ENCODE results near the gene CD163L1.
A peak's percentile ranks its signal among the peaks of the same experiment; 100 is the strongest.

Gene CD163L1

GRCh38 chr12:7444076-7444475, at the start of gene CD163L1:
Gene CD163L1, minus strand, starts transcription at chr12:7444153. Its CDS starts 26 bp downstream, at chr12:7444127.
- H3K27ac Mint-ChIP-seq: no peak within 1 kb of the TSS
- H3K9me3 Mint-ChIP-seq: peaks cover 12% of the 10 kb centered on the region
- H3K27me3 Mint-ChIP-seq (ENCODE audit: low read depth, poor library complexity): peaks cover 23% of the 10 kb centered on the region
- H3K4me1 Mint-ChIP-seq: peaks cover 5% of the 10 kb centered on the region
- DNase-seq: no peak
- TF ChIP-seq CTCF (IDR thresholded peaks at IDR 0.05): no peak
- H3K36me3 Mint-ChIP-seq (ENCODE audit: low read depth): peaks cover 9% of the 10 kb centered on the region
- no peak within 1 kb of the TSS for H3K4me3 Mint-ChIP-seq

GRCh38 chr12:7493006-7493405, 49.1 kb upstream of the CD163L1 start:
- H3K27me3 Mint-ChIP-seq (ENCODE audit: low read depth, poor library complexity): no peaks in the 10 kb centered on the region
- peaks cover 4% of the 10 kb centered on the region for H3K9me3 Mint-ChIP-seq
- no peaks in the 10 kb centered on the region for H3K36me3 Mint-ChIP-seq (ENCODE audit: low read depth)
- no peak overlapping the region for H3K27ac Mint-ChIP-seq
- H3K4me3 Mint-ChIP-seq: no peak overlapping the region
- no peaks in the 10 kb centered on the region for H3K4me1 Mint-ChIP-seq
- no peak for DNase-seq
- no peak for TF ChIP-seq CTCF (IDR thresholded peaks at IDR 0.05)

- no peak for TF ChIP-seq CTCF (IDR thresholded peaks at IDR 0.05)
- Mint-ChIP-seq H3K4me3 (no peak overlapping the region), H3K27ac (no peak overlapping the region), H3K36me3 (ENCODE audit: low read depth) (no peaks in the 10 kb centered on the region), H3K27me3 (ENCODE audit: low read depth, poor library complexity) (peaks cover 9% of the 10 kb centered on the region), H3K9me3 (no peaks in the 10 kb centered on the region), H3K4me1 (no peaks in the 10 kb centered on the region)
- DNase-seq: no peak
Observed at GRCh38 chr12:7486512-7486911, 42.6 kb upstream of the CD163L1 start.

- H3K27ac Mint-ChIP-seq: no peak overlapping the region
- DNase-seq: no peak
- H3K4me3 Mint-ChIP-seq: no peak overlapping the region
- no peaks in the 10 kb centered on the region for H3K9me3 Mint-ChIP-seq
- TF ChIP-seq CTCF (IDR thresholded peaks at IDR 0.05): no peak
- peaks cover 9% of the 10 kb centered on the region for H3K27me3 Mint-ChIP-seq (ENCODE audit: low read depth, poor library complexity)
- no peaks in the 10 kb centered on the region for H3K4me1 Mint-ChIP-seq
- H3K36me3 Mint-ChIP-seq (ENCODE audit: low read depth): no peaks in the 10 kb centered on the region
Observed at GRCh38 chr12:7485095-7485494, 41.1 kb upstream of the CD163L1 start.

GRCh38 chr12:7483343-7483742, 39.4 kb upstream of the CD163L1 start:
- DNase-seq: no peak
- H3K4me3 Mint-ChIP-seq: no peak overlapping the region
- no peaks in the 10 kb centered on the region for H3K4me1 Mint-ChIP-seq
- TF ChIP-seq CTCF (IDR thresholded peaks at IDR 0.05): no peak
- H3K9me3 Mint-ChIP-seq: no peaks in the 10 kb centered on the region
- peaks cover 9% of the 10 kb centered on the region for H3K27me3 Mint-ChIP-seq (ENCODE audit: low read depth, poor library complexity)
- peak overlapping the region; percentile 56 for H3K27ac Mint-ChIP-seq
- no peaks in the 10 kb centered on the region for H3K36me3 Mint-ChIP-seq (ENCODE audit: low read depth)

- no peak overlapping the region for H3K27ac Mint-ChIP-seq
- H3K36me3 Mint-ChIP-seq (ENCODE audit: low read depth): no peaks in the 10 kb centered on the region
- peaks cover under 1% of the 10 kb centered on the region for H3K9me3 Mint-ChIP-seq
- TF ChIP-seq CTCF (IDR thresholded peaks at IDR 0.05): no peak
- DNase-seq: no peak
- no peaks in the 10 kb centered on the region for H3K4me1 Mint-ChIP-seq
- peaks cover 2% of the 10 kb centered on the region for H3K27me3 Mint-ChIP-seq (ENCODE audit: low read depth, poor library complexity)
- H3K4me3 Mint-ChIP-seq: no peak overlapping the region
Observed at GRCh38 chr12:7479771-7480170, 35.8 kb upstream of the CD163L1 start.

Data from nephron progenitor cell (in vitro differentiated cells).